IgD-negative memory B cell (primary cell): ENCODE data around the gene AGAP3. TPM values are rescaled to one million over a fixed set of nuclear protein-coding genes. Genes with fewer than 3 reads are reported as not detected.

ENCODE experiments used
- H3K27ac Mint-ChIP-seq, 3 donors: one replicate each; pipeline ENCODE4 v1.8.0; 2020 to 2022; ENCODE audit warnings: mild to moderate bottlenecking in 3 of 3, mixed read lengths in 3 of 3, moderate library complexity in 1 of 3
- H3K27me3 Mint-ChIP-seq: one replicate; pipeline ENCODE4 v1.8.0; 2021; ENCODE audit warnings: mixed read lengths
- H3K36me3 Mint-ChIP-seq: one replicate; pipeline ENCODE4 v1.8.0; 2020; ENCODE audit warnings: mild to moderate bottlenecking, mixed read lengths
- H3K4me1 Mint-ChIP-seq, 3 donors: one replicate each; pipeline ENCODE4 v1.8.0; 2020 to 2022; ENCODE audit warnings: mixed read lengths in 3 of 3, mild to moderate bottlenecking in 1 of 3
- H3K4me3 Mint-ChIP-seq, 4 donors: one replicate each; pipeline ENCODE4 v1.8.0; 2020 to 2022; ENCODE audit warnings: mild to moderate bottlenecking in 4 of 4, mixed read lengths in 4 of 4, moderate library complexity in 3 of 4
- H3K9me3 Mint-ChIP-seq, 3 donors: one replicate each; pipeline ENCODE4 v1.8.0; 2020 to 2021; ENCODE audit warnings: mixed read lengths in 3 of 3, mild to moderate bottlenecking in 1 of 3
- polyA plus RNA-seq: library from polyadenylated mRNA; unstranded; fragments of 300-500 nt; fragmentation: Illumina TruSeq; gene quantifications from one replicate; pipeline ENCODE4 v1.2.3, GENCODE V29; 2021

AGAP3 gene
- polyA plus RNA-seq, 1 donor from 2014 or later = 3.5 TPM

GRCh38 chr7:151167197-151167961 is 81.1 kb downstream of the AGAP3 start, which contains the start of gene GBX1:
Gene GBX1 (minus strand): TSS chr7:151167694. CDS start chr7:151167548, 146 bp downstream.
- Mint-ChIP-seq H3K27me3 (peaks cover 27% of the 10 kb centered on the region), H3K36me3 (peaks cover 2% of the 10 kb centered on the region), H3K27ac (peak within 1 kb of the TSS in 1 of 3 donors; percentile 2), H3K4me3 (peak within 1 kb of the TSS; percentile 48 to 87 (median 70)), H3K4me1 (peaks cover 3 to 6% (median 6%) of the 10 kb centered on the region in 3 donors), H3K9me3 (no peaks in the 10 kb centered on the region)

DNA sequence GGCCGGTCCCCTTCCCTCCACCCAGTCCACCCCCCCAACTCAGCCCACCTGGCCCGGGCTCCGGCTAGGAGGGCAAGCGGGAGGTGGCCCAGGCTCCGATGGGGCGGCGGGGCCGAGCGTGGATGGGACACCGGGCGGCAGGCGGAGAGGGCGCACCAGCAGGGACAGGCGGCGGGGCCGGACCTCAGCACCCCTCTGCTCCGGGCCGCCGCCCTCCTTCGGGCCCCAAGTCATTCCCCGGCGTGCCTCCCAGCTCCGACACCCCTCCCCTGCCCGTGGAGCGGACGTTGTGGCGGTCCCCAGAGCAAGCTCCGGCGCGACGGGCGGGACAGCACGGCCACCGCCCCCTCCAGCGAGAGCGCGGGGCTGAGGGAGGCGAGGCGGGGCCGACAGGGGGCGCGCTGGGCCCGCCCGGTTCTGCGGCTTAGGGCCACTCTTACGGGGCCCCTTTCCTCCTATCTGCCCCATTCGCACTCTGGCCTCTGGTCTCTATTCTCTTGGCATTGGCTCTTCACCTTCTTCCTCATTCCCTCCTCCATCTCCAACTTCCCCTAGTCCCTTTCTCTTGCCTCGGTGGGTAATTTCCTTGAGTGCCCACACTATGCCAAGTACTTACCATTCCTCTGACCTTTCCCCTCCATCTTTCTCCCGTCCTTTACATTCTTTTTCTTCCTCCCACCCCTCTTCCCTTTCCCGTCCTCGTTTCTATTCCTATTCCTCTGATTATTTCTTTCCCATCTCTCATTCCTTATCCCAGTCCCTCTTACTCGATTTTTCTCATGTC is 81.9 kb downstream of the AGAP3 start:
- H3K27ac Mint-ChIP-seq = peak overlapping the region in 1 of 3 donors; percentile 2
- peaks cover 3% of the 10 kb centered on the region for H3K36me3 Mint-ChIP-seq
- peaks cover 31% of the 10 kb centered on the region for H3K27me3 Mint-ChIP-seq
- peak overlapping the region; percentile 44 to 67 (median 58) for H3K4me3 Mint-ChIP-seq
- H3K9me3 Mint-ChIP-seq = peaks cover 0 to 4% (median 0%) of the 10 kb centered on the region in 3 donors
- H3K4me1 Mint-ChIP-seq = peaks cover 5 to 11% (median 6%) of the 10 kb centered on the region in 3 donors

DNA sequence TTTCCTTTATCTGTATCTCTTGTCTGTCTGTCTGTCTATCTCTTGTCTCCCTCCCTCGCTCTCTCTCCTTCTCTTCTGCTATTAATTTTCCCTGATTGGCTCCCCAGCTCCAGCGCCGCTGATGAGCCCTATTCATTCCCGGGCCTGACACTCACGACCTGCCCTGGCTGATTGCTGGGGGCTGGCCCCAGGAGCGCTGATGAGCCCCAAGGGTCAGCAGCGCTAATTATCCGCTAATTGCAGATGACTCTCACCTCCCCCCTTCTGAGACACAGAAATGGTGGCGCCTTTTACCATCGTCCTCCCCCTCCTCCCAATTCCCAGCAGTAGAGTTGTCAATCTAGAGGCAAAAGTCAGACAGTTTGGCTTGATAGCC is 82.5 kb downstream of the AGAP3 start:
- Mint-ChIP-seq H3K4me3 (peak overlapping the region in 3 of 4 donors; percentile 44 to 67 (median 53)), H3K4me1 (peaks cover 5 to 11% (median 6%) of the 10 kb centered on the region in 3 donors), H3K27ac (peak overlapping the region in 1 of 3 donors; percentile 2), H3K36me3 (peaks cover 3% of the 10 kb centered on the region), H3K9me3 (peaks cover 0 to 4% (median 0%) of the 10 kb centered on the region in 3 donors), H3K27me3 (peaks cover 31% of the 10 kb centered on the region)

DNA sequence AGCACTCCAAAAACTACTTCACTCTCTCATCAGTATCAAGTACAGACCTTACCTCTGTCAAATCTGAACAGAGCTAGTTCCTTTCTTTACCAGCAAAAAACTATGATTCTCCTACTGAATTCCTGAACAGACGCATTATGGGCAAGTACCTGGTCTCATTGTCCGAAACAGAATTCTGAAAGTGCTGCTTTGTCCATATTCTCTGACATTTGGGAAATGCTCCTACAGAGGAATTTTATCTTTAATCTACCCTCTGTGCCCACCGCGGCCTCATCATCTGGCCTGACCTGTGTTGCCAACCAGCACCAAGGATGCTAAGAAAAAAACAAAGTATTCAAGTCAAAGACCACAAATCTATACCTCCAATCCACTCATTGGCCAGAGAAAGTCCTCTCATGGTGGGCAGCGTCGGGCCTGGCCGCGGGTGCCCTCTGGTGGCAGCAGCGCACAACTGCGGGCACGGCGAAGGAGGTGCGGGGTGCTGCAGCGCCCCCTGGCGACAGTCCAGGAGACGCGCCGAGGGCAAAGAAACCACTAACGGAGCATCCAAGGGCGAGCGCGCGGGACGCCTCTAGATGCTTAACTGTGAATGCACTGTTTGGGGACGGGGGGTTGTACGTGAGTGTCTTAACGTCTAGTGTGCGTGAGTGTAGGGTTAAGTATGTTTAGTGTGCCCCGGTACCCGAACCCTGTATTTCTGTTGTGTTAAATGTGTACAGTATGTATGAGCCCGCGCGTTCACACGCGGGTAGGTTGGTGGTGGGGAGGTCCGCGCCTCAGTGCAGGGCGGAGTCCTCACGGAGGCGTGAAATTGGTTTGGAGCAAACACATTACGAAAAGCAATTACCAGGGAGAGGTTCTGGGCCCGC is 86.2 kb downstream of the AGAP3 start:
- H3K4me1 Mint-ChIP-seq = peaks cover 2 to 7% (median 6%) of the 10 kb centered on the region in 3 donors
- H3K4me3 Mint-ChIP-seq = peak overlapping the region in 1 of 4 donors; percentile 56
- peaks cover 26% of the 10 kb centered on the region for H3K27me3 Mint-ChIP-seq
- peak overlapping the region in 2 of 3 donors; percentile 28 to 94 for H3K27ac Mint-ChIP-seq
- peaks cover 0 to 4% (median 0%) of the 10 kb centered on the region in 3 donors for H3K9me3 Mint-ChIP-seq
- H3K36me3 Mint-ChIP-seq = peaks cover 3% of the 10 kb centered on the region

GRCh38 chr7:151173386-151174245 is 87.3 kb downstream of the AGAP3 start:
- Mint-ChIP-seq H3K36me3 (peaks cover 3% of the 10 kb centered on the region), H3K27ac (peak overlapping the region in 1 of 3 donors; percentile 47), H3K4me1 (peaks cover 2 to 7% (median 6%) of the 10 kb centered on the region in 3 donors), H3K4me3 (no peak overlapping the region), H3K27me3 (peaks cover 32% of the 10 kb centered on the region), H3K9me3 (peaks cover 0 to 4% (median 0%) of the 10 kb centered on the region in 3 donors)

- peaks cover 0 to 4% (median 0%) of the 10 kb centered on the region in 3 donors for H3K9me3 Mint-ChIP-seq
- H3K4me3 Mint-ChIP-seq = no peak overlapping the region
- peaks cover 3% of the 10 kb centered on the region for H3K36me3 Mint-ChIP-seq
- peak overlapping the region in 1 of 3 donors; percentile 42 for H3K27ac Mint-ChIP-seq
- H3K27me3 Mint-ChIP-seq = peaks cover 28% of the 10 kb centered on the region
- peaks cover 0 to 7% (median 2%) of the 10 kb centered on the region in 3 donors for H3K4me1 Mint-ChIP-seq
These were observed 88.2 kb downstream of the AGAP3 start for GRCh38 chr7:151174246-151175046.

- H3K27ac Mint-ChIP-seq = peak overlapping the region in 1 of 3 donors; percentile 42
- peaks cover 27% of the 10 kb centered on the region for H3K27me3 Mint-ChIP-seq
- H3K9me3 Mint-ChIP-seq = peaks cover 0 to 4% (median 0%) of the 10 kb centered on the region in 3 donors
- no peak overlapping the region for H3K4me3 Mint-ChIP-seq
- peaks cover 0 to 7% (median 2%) of the 10 kb centered on the region in 3 donors for H3K4me1 Mint-ChIP-seq
- H3K36me3 Mint-ChIP-seq = peaks cover 3% of the 10 kb centered on the region
These were observed 88.9 kb downstream of the AGAP3 start for GRCh38 chr7:151175047-151175792.

- Mint-ChIP-seq H3K27me3 (peaks cover 25% of the 10 kb centered on the region), H3K9me3 (peaks cover 0 to 4% (median 0%) of the 10 kb centered on the region in 3 donors), H3K36me3 (peaks cover 3% of the 10 kb centered on the region), H3K27ac (no peak overlapping the region), H3K4me3 (no peak overlapping the region), H3K4me1 (peaks cover 0 to 7% (median 2%) of the 10 kb centered on the region in 3 donors)
These were observed 89.6 kb downstream of the AGAP3 start for GRCh38 chr7:151175793-151176311.

DNA sequence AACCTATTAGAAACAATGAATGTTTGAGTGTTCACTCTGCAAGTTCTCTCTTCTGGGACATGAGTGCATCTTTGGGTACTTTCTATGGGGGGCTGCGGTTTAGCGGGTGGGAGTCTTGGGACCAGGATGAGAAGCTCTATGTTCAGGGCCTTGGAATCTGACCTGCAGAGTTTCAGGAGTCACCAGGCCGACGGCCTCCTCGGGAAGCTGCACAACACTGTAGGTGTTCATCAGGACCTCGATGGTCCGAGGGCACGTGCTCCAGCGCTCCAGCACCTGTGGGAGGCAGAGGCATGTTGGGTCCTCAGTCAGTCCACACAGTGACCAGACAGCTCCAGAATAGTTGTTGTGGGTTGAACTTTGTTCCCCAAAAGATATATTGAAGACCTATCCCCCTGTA is 90.1 kb downstream of the AGAP3 start:
- H3K9me3 Mint-ChIP-seq = peaks cover 0 to 4% (median 0%) of the 10 kb centered on the region in 3 donors
- H3K4me3 Mint-ChIP-seq = no peak overlapping the region
- H3K27ac Mint-ChIP-seq = no peak overlapping the region
- peaks cover 27% of the 10 kb centered on the region for H3K27me3 Mint-ChIP-seq
- peaks cover 0 to 7% (median 2%) of the 10 kb centered on the region in 3 donors for H3K4me1 Mint-ChIP-seq
- H3K36me3 Mint-ChIP-seq = peaks cover 3% of the 10 kb centered on the region

DNA sequence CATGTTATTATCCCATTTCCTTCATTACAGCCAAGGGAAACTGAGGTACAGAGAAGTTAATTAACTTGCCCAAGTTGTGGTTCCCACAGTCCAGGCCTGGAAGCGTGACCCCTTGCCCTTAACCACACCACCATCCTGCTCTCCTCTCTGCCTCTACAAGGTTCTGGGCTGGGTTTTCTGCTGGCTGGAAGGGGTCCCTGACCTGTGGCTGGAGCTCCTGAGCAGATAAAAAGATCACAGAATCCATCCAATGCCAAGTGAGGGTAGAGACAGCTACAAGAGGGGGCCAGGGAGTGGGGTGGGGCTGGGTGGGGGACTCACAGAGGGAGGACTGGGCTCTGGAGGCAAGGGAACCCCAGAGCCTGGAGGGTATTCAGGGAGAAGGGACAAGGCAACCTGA is 91.0 kb downstream of the AGAP3 start:
- no peak overlapping the region for H3K27ac Mint-ChIP-seq
- H3K9me3 Mint-ChIP-seq = peaks cover 0 to 4% (median 0%) of the 10 kb centered on the region in 3 donors
- peaks cover 2% of the 10 kb centered on the region for H3K36me3 Mint-ChIP-seq
- no peak overlapping the region for H3K4me3 Mint-ChIP-seq
- peaks cover 24% of the 10 kb centered on the region for H3K27me3 Mint-ChIP-seq
- peaks cover 0 to 5% (median 2%) of the 10 kb centered on the region in 3 donors for H3K4me1 Mint-ChIP-seq

DNA sequence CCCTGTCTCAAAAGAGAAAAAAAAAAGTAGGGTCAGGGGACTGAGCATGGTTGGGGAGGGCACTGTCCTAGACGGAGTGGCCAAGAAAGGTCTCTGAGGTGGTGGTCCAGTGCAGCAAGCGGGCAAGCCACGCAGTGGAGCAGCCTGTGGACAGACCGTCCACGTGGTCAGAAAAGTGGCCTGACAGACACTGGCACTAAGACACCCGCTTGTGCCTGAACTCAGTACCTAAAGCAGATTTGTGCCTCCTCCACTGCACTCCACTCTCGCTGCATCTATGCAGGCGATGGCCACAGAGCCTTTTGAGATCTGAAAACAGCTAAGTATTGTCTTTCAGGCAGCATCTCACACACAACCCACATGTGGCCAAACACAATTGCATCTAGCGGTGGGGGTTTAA is 92.0 kb downstream of the AGAP3 start:
- H3K27me3 Mint-ChIP-seq = peaks cover 19% of the 10 kb centered on the region
- H3K4me3 Mint-ChIP-seq = no peak overlapping the region

DNA sequence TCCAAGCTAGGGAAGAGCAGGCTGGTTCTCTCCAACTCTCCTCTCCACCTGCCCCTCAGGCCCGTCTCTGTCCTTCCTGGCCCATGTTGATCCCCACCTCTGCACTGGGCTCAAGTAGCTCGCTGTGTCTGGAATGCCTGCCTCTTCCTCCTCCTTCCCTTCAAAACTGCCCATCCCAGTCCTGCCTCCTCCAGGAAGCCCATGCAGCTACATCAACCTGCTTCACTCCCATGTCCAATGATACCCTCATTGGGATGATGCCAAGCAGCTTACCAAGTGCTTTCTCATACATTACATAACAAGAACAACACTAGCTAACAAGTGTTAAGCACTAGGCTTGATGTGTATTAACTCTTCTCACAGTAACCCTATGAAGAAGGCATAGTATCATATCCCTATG is 92.6 kb downstream of the AGAP3 start:
- H3K36me3 Mint-ChIP-seq = no peaks in the 10 kb centered on the region
- no peak overlapping the region for H3K27ac Mint-ChIP-seq
- H3K4me3 Mint-ChIP-seq = no peak overlapping the region
- H3K27me3 Mint-ChIP-seq = peaks cover 22% of the 10 kb centered on the region
- no peaks in the 10 kb centered on the region for H3K4me1 Mint-ChIP-seq
- no peaks in the 10 kb centered on the region for H3K9me3 Mint-ChIP-seq

More for the DNA sequence above, 92.0 kb downstream of the AGAP3 start:
- Mint-ChIP-seq H3K27ac (no peak overlapping the region), H3K9me3 (no peaks in the 10 kb centered on the region), H3K4me1 (no peaks in the 10 kb centered on the region), H3K36me3 (no peaks in the 10 kb centered on the region)
